Measurements from ENCODE around the gene PSMD9.

DNA sequence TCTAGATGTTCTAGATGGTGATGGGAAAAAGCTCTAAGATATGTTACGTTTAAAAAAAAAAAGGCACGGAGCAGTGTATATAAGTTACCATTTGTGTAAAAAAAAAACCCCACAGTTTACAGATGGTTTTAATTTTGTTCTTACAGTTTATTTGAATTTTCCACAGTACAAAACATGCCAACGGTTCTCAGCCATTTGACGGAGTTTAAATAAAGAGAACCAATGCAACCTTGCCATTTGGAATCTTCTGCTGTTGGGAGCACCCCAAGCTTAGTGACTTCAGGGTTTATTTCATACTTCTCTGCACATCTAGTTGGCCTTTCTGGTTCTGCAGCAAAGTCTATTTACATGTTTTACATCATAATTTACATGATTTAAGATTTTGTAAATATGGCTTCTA lies 22.3 kb upstream of the PSMD9 start:
- no peak for TF ChIP-seq CTCF (IDR thresholded peaks at IDR 0.05; ENCODE audit: insufficient read depth, low read length)
- TF ChIP-seq GABPA (IDR thresholded peaks at IDR 0.05; ENCODE audit: low read depth): no peak
- TF ChIP-seq POLR2AphosphoS5 (IDR thresholded peaks at IDR 0.05; ENCODE audit: low read depth): no peak
- TF ChIP-seq, protein P1, sequence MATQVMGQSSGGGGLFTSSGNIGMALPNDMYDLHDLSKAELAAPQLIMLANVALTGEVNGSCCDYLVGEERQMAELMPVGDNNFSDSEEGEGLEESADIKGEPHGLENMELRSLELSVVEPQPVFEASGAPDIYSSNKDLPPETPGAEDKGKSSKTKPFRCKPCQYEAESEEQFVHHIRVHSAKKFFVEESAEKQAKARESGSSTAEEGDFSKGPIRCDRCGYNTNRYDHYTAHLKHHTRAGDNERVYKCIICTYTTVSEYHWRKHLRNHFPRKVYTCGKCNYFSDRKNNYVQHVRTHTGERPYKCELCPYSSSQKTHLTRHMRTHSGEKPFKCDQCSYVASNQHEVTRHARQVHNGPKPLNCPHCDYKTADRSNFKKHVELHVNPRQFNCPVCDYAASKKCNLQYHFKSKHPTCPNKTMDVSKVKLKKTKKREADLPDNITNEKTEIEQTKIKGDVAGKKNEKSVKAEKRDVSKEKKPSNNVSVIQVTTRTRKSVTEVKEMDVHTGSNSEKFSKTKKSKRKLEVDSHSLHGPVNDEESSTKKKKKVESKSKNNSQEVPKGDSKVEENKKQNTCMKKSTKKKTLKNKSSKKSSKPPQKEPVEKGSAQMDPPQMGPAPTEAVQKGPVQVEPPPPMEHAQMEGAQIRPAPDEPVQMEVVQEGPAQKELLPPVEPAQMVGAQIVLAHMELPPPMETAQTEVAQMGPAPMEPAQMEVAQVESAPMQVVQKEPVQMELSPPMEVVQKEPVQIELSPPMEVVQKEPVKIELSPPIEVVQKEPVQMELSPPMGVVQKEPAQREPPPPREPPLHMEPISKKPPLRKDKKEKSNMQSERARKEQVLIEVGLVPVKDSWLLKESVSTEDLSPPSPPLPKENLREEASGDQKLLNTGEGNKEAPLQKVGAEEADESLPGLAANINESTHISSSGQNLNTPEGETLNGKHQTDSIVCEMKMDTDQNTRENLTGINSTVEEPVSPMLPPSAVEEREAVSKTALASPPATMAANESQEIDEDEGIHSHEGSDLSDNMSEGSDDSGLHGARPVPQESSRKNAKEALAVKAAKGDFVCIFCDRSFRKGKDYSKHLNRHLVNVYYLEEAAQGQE (IDR thresholded peaks at IDR 0.05; ENCODE audit: insufficient replicate concordance, low read depth): no peak
- no peak for TF ChIP-seq SPI1 (IDR thresholded peaks at IDR 0.05; ENCODE audit: borderline replicate concordance, low read depth)
